EH (cell line): ENCODE data around the gene AHRR.
"Not testable (repeated sequence)": the region's sequence is repeated elsewhere in the genome, so short reads cannot be mapped to it uniquely, and the experiment has no call there.

Experiments
- DNase-seq: peaks from one replicate; pipeline ENCODE4 v3.0.0-alpha.2; 2015; ENCODE audit warnings: low read depth

The AHRR gene

GRCh38 chr5:306011-306805 lies 15.3 kb upstream of the AHRR start:
- DNase-seq: no peak

GRCh38 chr5:307306-307705 lies 14.2 kb upstream of the AHRR start:
- DNase-seq: no peak

GRCh38 chr5:307794-308579 lies 13.5 kb upstream of the AHRR start:
- no peak for DNase-seq

- DNase-seq: peak; percentile 33
Measured at GRCh38 chr5:308672-309271, 12.7 kb upstream of the AHRR start.

GRCh38 chr5:309831-310230 lies 11.7 kb upstream of the AHRR start:
- DNase-seq: not testable (repeated sequence)

GRCh38 chr5:310516-310915 lies 11.0 kb upstream of the AHRR start:
- no peak for DNase-seq

- peak; percentile 24 for DNase-seq
Measured at GRCh38 chr5:310941-311434, 10.5 kb upstream of the AHRR start.

GRCh38 chr5:311963-312362 lies 9.6 kb upstream of the AHRR start:
- no peak for DNase-seq

- no peak for DNase-seq
Measured at GRCh38 chr5:312845-313244, 8.7 kb upstream of the AHRR start.

GRCh38 chr5:313265-313664 lies 8.2 kb upstream of the AHRR start:
- DNase-seq: peak; percentile 27

GRCh38 chr5:313806-314376 lies 7.6 kb upstream of the AHRR start:
- no peak for DNase-seq

GRCh38 chr5:314676-315487 lies 6.6 kb upstream of the AHRR start:
- no peak for DNase-seq

GRCh38 chr5:315488-316209 lies 5.9 kb upstream of the AHRR start:
- no peak for DNase-seq

- no peak for DNase-seq
Measured at GRCh38 chr5:316210-317085, 5.1 kb upstream of the AHRR start.

- peak; percentile 86 for DNase-seq
Measured at GRCh38 chr5:317086-317811, 4.3 kb upstream of the AHRR start.

GRCh38 chr5:318341-318897 lies 3.1 kb upstream of the AHRR start:
- peak; percentile 88 for DNase-seq

GRCh38 chr5:318931-319601 lies 2.4 kb upstream of the AHRR start:
- DNase-seq: no peak

GRCh38 chr5:320524-321229 lies 837 bp upstream of the AHRR start:
- DNase-seq: no peak
